Adrenal gland (tissue), 12 donors: ENCODE results near the gene ENPP6. TPM values are rescaled to one million over a fixed set of nuclear protein-coding genes. Genes with fewer than 3 reads are reported as not detected.
"Not testable (repeated sequence)": the region's sequence is repeated elsewhere in the genome, so short reads cannot be mapped to it uniquely, and the experiment has no call there.

Source experiments
- DNase-seq, 7 donors: peaks; one replicate each; pipeline ENCODE4 v3.0.0-alpha.2; 2019 to 2020
- H3K27ac ChIP-seq, 5 donors: fragments of 200-600 bp; sonication (generic) in 4 of 5; 1 replicate in 3 of 5; 2 replicates in 2 of 5; pipeline versions ENCODE4 v1.5.1 to v1.8.0; 2016 to 2020; ENCODE audit warnings: mild to moderate bottlenecking in 1 of 5
- H3K27me3 ChIP-seq: fragments of 200-600 bp; 2 replicates; pipeline ENCODE4 v1.8.0; 2021
- H3K36me3 ChIP-seq, 2 donors: fragments of 200-600 bp; replicated peaks in 1 of 2; 1 replicate in 1 of 2; 2 replicates in 1 of 2; pipeline versions ENCODE4 v1.5.1 to v1.8.0; 2018 to 2022
- H3K4me1 ChIP-seq, 2 donors: fragments of 200-600 bp; replicated peaks in 1 of 2; 1 replicate in 1 of 2; 2 replicates in 1 of 2; pipeline versions ENCODE4 v1.5.1 to v1.8.0; 2018 to 2021
- H3K4me3 ChIP-seq, 4 donors: fragments of 200-600 bp; sonication (generic) in 3 of 4; one replicate each; pipeline ENCODE4 v1.5.1; 2016 to 2018
- H3K9me3 ChIP-seq, 3 donors: fragments of 200-600 bp; sonication (generic) in 1 of 3; replicated peaks in 1 of 3; 1 replicate in 2 of 3; 2 replicates in 1 of 3; pipeline versions ENCODE4 v1.5.1 to v1.8.0; 2016 to 2021
- POLR2A ChIP-seq, 2 donors: fragments of 450-650 bp; IDR thresholded peaks; one replicate each; pipeline ENCODE4 v1.6.1; 2017; ENCODE audit warnings: antibody characterized with exemption in 2 of 2, mild to moderate bottlenecking in 2 of 2, moderate library complexity in 1 of 2
- WGBS, 4 donors: extraction: QIAGEN DNeasy Blood & Tissue Kit in 2 of 4; methylation state at CpG; one replicate each; pipeline versions ENCODE4 v1.1.5 to v1.1.7; 2013 to 2017; 5-methylcytosine and 5-hydroxymethylcytosine counted together
- intact Hi-C, 2 donors: fragments of 100-400 bp; cut with DNase I; formaldehyde crosslinking; loops; one replicate each; pipeline versions ENCODE4 v1.14.1 to v1.15.0; 2022 to 2023
- polyA plus RNA-seq, 3 donors: library from polyadenylated mRNA; stranded (reverse); fragments of 200-250 nt in 2 of 3; fragments of 350-450 nt in 1 of 3; fragmentation: Illumina TruSeq in 1 of 3; extraction: RNeasy Lipid Tissue Mini Kit (QIAGEN cat#74804) in 1 of 3; gene quantifications; one replicate each; pipeline ENCODE4 v1.2.3, GENCODE V29; 2013 to 2014
- total RNA-seq, 9 donors: library from RNA; depleted of rRNA in 4 of 9; stranded (reverse); fragments of >200 nt in 4 of 9; fragments of 120-200 nt in 1 of 9; fragmentation: NEBNext Ultra II Directional in 1 of 9; extraction: Animal tissue kit (Norgen Biotek cat#: 25700) in 1 of 9; gene quantifications; one replicate each; pipeline versions ENCODE4 v1.1.0 to v1.2.4, GENCODE V29; 2013 to 2023
- TF ChIP-seq, protein P1 (sequence below), 6 experiments: fragments of 450-650 bp in 4 of 6; fragments of 200-600 bp in 2 of 6; sonication (generic) in 1 of 6; IDR thresholded peaks; 1 replicate in 5 of 6; 2 replicates in 1 of 6; pipeline versions ENCODE4 v1.5.1 to v1.8.0; 2016 to 2021; ENCODE audit warnings: antibody characterized with exemption in 6 of 6, mild to moderate bottlenecking in 2 of 6, moderate library complexity in 1 of 6
- donor health status: healthy with polysubstance abuse.
- donor health status: Bipolar disorder and iron deficiency.
- donor health status: DM: yes; HTN: yes; CAD: no.
- donor health status: DM: no; HTN: no; CAD: no.
- donor health status: DM: no; HTN: no; CAD: no.
- donor health status: DM: yes; HTN: yes; CAD: no.

Gene ENPP6
- total and polyA plus RNA-seq, 12 donors: 0.18 to 11.3 (median 0.46) TPM; not detected in 1

DNA sequence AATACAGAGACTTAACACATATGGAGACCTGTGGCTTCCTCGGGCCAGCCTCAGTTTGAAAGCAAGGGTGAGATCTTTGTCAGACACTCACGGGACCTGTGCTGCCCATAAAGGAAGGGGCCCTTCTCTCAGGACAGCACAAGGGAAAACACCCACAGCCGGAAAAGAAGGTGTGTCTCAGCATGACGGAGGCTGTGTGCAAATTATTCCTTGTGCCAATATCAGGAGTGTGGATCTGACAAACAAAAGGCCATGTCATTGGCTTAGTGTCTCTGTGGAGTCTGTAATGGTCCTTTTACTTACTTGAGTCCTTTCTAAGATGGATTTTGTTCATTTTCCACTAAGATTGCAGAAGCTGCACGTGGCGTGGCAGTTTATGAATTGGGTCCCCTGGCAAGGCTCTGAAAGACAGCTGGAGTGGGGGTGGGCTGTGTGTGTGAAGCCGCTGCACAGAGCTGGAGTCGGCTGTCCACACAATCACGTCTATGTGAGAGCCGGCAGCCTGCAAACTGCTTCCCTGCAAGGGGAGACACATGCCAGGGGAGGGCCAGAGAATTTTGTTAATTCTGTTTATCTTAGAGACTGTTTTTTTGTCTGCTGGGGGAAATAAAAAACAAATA is 1.9 kb downstream of the ENPP6 start:
- Histone ChIP-seq H3K4me1 (no peaks in the 10 kb centered on the region), H3K36me3 (no peaks in the 10 kb centered on the region), H3K4me3 (no peak overlapping the region), H3K27me3 (no peaks in the 10 kb centered on the region), H3K27ac (no peak overlapping the region), H3K9me3 (no peaks in the 10 kb centered on the region)
- DNase-seq: no peak
- 52 to 62% (median 54%) methylated on average over 10 of the region's 10 CpGs for WGBS, 4 donors
- intact Hi-C loops: no loop called here
- no peak for TF ChIP-seq POLR2A (IDR thresholded peaks at IDR 0.05)
- TF ChIP-seq, protein P1, sequence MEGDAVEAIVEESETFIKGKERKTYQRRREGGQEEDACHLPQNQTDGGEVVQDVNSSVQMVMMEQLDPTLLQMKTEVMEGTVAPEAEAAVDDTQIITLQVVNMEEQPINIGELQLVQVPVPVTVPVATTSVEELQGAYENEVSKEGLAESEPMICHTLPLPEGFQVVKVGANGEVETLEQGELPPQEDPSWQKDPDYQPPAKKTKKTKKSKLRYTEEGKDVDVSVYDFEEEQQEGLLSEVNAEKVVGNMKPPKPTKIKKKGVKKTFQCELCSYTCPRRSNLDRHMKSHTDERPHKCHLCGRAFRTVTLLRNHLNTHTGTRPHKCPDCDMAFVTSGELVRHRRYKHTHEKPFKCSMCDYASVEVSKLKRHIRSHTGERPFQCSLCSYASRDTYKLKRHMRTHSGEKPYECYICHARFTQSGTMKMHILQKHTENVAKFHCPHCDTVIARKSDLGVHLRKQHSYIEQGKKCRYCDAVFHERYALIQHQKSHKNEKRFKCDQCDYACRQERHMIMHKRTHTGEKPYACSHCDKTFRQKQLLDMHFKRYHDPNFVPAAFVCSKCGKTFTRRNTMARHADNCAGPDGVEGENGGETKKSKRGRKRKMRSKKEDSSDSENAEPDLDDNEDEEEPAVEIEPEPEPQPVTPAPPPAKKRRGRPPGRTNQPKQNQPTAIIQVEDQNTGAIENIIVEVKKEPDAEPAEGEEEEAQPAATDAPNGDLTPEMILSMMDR (IDR thresholded peaks at IDR 0.05): no peak

DNA sequence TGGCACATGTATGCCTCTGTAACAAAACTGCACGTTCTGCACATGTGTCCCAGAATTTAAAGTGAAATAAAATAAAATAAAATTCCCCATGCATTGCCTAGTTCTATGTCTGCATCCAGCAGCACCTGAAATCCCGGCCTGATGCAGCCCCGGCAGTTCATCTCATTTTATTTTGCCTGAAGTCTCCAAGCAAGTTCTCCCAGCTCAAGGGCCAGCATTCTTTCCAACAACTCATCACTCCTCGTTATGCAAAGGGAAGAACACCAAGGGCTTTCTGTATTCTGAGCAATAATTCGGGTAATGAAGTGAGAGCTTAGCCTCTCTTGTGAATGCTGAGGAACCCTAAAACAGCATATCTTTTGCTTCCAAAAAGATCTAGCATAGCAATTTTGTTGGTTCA is 2.7 kb downstream of the ENPP6 start:
- DNase-seq: no peak
- Histone ChIP-seq H3K27me3 (no peaks in the 10 kb centered on the region), H3K4me3 (no peak overlapping the region), H3K36me3 (no peaks in the 10 kb centered on the region), H3K4me1 (no peaks in the 10 kb centered on the region), H3K9me3 (no peaks in the 10 kb centered on the region), H3K27ac (no peak overlapping the region)
- TF ChIP-seq, protein P1 (IDR thresholded peaks at IDR 0.05): no peak
- no peak for TF ChIP-seq POLR2A (IDR thresholded peaks at IDR 0.05)
- intact Hi-C loops: no loop called here
- 85 to 95% (median 87%) methylated on average over 5 of the region's 5 CpGs for WGBS, 4 donors

DNA sequence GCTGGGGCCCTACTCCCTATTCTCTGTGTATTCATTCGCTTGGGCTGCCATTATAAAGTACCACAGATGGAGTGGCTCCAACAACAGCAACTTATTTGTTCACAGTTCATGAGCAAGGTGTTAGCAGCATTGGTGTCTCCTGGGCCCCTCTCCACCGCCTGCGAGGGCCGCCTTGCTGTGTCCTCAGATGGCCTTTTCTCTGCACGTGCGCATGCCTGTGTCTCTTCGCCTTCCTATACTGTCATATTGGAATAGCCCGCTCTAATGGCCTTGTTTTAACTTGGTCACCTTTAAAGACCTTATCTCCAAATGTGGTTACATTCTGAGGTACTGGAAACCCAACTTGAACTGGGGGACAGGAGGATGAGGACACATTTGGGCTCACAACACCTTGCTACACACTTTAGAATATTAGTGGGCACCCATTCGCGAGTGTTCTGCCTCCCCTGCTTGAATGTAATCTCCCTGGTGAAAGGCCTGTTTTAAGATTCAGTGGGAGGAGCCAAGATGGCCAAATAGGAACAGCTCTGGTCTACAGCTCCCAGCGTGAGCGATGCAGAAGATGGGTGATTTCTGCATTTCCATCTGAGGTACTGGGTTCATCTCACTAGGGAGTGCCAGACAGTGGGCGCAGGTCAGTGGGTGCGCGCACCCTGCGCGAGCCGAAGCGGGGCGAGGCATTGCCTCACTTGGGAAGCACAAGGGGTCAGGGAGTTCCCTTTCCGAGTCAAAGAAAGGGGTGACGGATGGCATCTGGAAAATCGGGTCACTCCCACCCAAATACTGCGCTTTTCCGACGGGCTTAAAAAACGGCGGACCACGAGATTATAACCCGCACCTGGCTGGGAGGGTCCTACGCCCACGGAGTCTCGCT is 9.7 kb downstream of the ENPP6 start:
- H3K4me3 ChIP-seq, H3K9me3 ChIP-seq, H3K4me1 ChIP-seq, intact Hi-C loops, DNase-seq, H3K36me3 ChIP-seq, H3K27me3 ChIP-seq, H3K27ac ChIP-seq: not testable (repeated sequence)
- 83 to 90% (median 86%) methylated on average over 29 to 33 of the region's 33 CpGs for WGBS, 4 donors

DNA sequence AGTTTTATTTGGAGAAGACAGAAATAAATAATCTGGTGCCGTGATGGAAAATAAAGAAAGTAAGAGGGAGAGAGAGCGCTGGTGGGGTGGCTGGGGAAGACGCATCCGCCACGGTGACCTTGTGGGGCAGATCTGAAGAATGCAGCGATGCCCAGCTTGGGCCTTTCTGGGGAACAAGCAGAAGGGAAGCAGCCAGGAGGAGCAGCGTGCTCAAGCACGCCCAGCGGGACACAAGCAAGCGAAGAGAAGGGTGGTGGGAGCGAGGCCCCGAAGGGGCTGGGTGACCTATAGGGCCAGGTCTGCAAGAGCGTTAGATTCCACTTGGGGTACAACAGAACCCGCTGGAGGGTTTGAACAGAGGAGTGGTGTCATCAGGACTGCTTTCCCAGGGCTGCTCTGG is 12.4 kb downstream of the ENPP6 start:
- H3K4me3 ChIP-seq: no peak overlapping the region
- H3K27ac ChIP-seq: no peak overlapping the region
- intact Hi-C loops: no loop called here
- no peak for DNase-seq
- TF ChIP-seq, protein P1 (IDR thresholded peaks at IDR 0.05): no peak
- no peak for TF ChIP-seq POLR2A (IDR thresholded peaks at IDR 0.05)
- no peaks in the 10 kb centered on the region for H3K4me1 ChIP-seq
- H3K27me3 ChIP-seq: no peaks in the 10 kb centered on the region
- no peaks in the 10 kb centered on the region for H3K36me3 ChIP-seq
- WGBS, 4 donors: 84 to 95% (median 92%) methylated on average over 14 of the region's 14 CpGs
- H3K9me3 ChIP-seq: no peaks in the 10 kb centered on the region
